OCI-LY7 (cell line): ENCODE data around the gene COL9A3. TPM values are rescaled to one million over a fixed set of nuclear protein-coding genes. Genes with fewer than 3 reads are reported as not detected.
A peak's percentile ranks its signal among the peaks of the same experiment; 100 is the strongest.

Source experiments
- BruUV-seq: library from RNA; stranded (reverse); fragments of 400-500 nt; replicated peaks from 2 replicates; lab custom pipeline; 2021; lab: Mats Ljungman, UMichigan
- CTCF ChIA-PET: fragments of 300-600 bp; sonication (Branson Sonifier 250); formaldehyde crosslinking; loops from one replicate; lab custom pipeline; 2022; ENCODE audit warnings: antibody characterized with exemption; ENCODE audit not compliant: unreplicated experiment; lab: Charles Lee
- POLR2A ChIA-PET: fragments of 300-600 bp; sonication (Branson Sonifier 250); formaldehyde crosslinking; loops from one replicate; lab custom pipeline; 2022; ENCODE audit warnings: antibody characterized with exemption; lab: Charles Lee
- DNase-seq: peaks from one replicate; pipeline ENCODE4 v3.0.0-alpha.2; 2015; ENCODE audit warnings: low spot score
- H2AFZ ChIP-seq: fragments of 200-600 bp; sonication (generic), shearing (Covaris generic); 2 replicates; pipeline ENCODE4 v1.6.1; 2014; ENCODE audit warnings: mild to moderate bottlenecking, antibody characterized with exemption, low read length, moderate library complexity
- H3K27ac ChIP-seq: fragments of 200-600 bp; sonication (generic); 2 replicates; pipeline ENCODE4 v1.5.1; 2014; ENCODE audit warnings: mixed run types, low read depth, mild to moderate bottlenecking, moderate library complexity, low read length, inconsistent platforms; ENCODE audit not compliant: poor library complexity, severe bottlenecking
- H3K36me3 ChIP-seq: fragments of 200-600 bp; sonication (generic); 2 replicates; pipeline ENCODE4 v1.6.1; 2014; ENCODE audit warnings: mild to moderate bottlenecking, antibody characterized with exemption, low read length, moderate library complexity, mixed read lengths; ENCODE audit not compliant: insufficient read depth
- H3K4me1 ChIP-seq: fragments of 200-600 bp; sonication (generic); 2 replicates; pipeline ENCODE4 v1.5.1; 2014; ENCODE audit warnings: mild to moderate bottlenecking, low read length; ENCODE audit not compliant: insufficient read depth, poor library complexity, severe bottlenecking
- H3K4me2 ChIP-seq: fragments of 200-600 bp; sonication (generic); 2 replicates; pipeline ENCODE4 v1.6.1; 2014; ENCODE audit warnings: mild to moderate bottlenecking, low read length
- H3K4me3 ChIP-seq: fragments of 200-600 bp; sonication (generic); 2 replicates; pipeline ENCODE4 v1.5.1; 2014; ENCODE audit warnings: mild to moderate bottlenecking, low read depth, low read length; ENCODE audit not compliant: poor library complexity, severe bottlenecking
- H3K79me2 ChIP-seq: fragments of 200-600 bp; sonication (generic); 2 replicates; pipeline ENCODE4 v1.6.1; 2016; ENCODE audit warnings: low read depth, mild to moderate bottlenecking, low read length, moderate library complexity, mixed read lengths; ENCODE audit not compliant: insufficient read depth
- H3K9me2 ChIP-seq: fragments of 200-600 bp; sonication (generic); 2 replicates; pipeline ENCODE4 v1.6.1; 2016; ENCODE audit warnings: mild to moderate bottlenecking, low read length, mixed read lengths; ENCODE audit not compliant: insufficient read depth
- H3K9me3 ChIP-seq: fragments of 200-600 bp; sonication (generic); 2 replicates; pipeline ENCODE4 v1.6.1; 2014; ENCODE audit warnings: mild to moderate bottlenecking, mixed run types, low read length, mixed read lengths
- H4K20me1 ChIP-seq: fragments of 200-600 bp; sonication (generic); 2 replicates; pipeline ENCODE4 v1.6.1; 2014; ENCODE audit warnings: mild to moderate bottlenecking, antibody characterized with exemption, low read length, moderate library complexity, mixed read lengths; ENCODE audit not compliant: insufficient read depth
- CTCF ChIP-seq: fragments of 200-600 bp; sonication (generic); conservative IDR thresholded peaks from 2 replicates; pipeline ENCODE4 v1.5.1; 2014; ENCODE audit warnings: mild to moderate bottlenecking, antibody characterized with exemption, low read length, moderate library complexity, mixed read lengths
- EZH2phosphoT487 ChIP-seq: fragments of 200-600 bp; sonication (generic); IDR thresholded peaks from 2 replicates; pipeline ENCODE4 v1.6.1; 2018; ENCODE audit warnings: low read depth, borderline replicate concordance, mild to moderate bottlenecking, mixed run types, antibody characterized with exemption, low read length, moderate library complexity, mixed read lengths
- intact Hi-C: fragments of 100-400 bp; cut with micrococcal nuclease; formaldehyde crosslinking; loops from one replicate; pipeline ENCODE4 v1.10.0; 2022; ENCODE audit not compliant: unreplicated experiment
- total RNA-seq, 2 experiments: library from RNA; depleted of rRNA in 1 of 2; stranded (reverse); fragments of >200 nt in 1 of 2; shearing (Covaris generic) in 1 of 2; gene quantifications; 2 replicates each; pipeline ENCODE4 v1.2.3, GENCODE V29; 2014 to 2022

Gene COL9A3
- total RNA-seq, 2 experiments from 2014 or later: 1.7 to 5.2 TPM

- ChIA-PET CTCF (interaction anchor here (0.5 kb wide), 1 partner anchor 709 kb away, joined by 3 read pairs; no protein-coding TSS in a partner anchor), POLR2A (no interaction called here)
- no peaks in the 10 kb centered on the region for H3K9me2 ChIP-seq
- no peak overlapping the region for H3K27ac ChIP-seq
- no peaks in the 10 kb centered on the region for H3K36me3 ChIP-seq
- H3K9me3 ChIP-seq: no peaks in the 10 kb centered on the region
- H3K79me2 ChIP-seq: peaks cover 6% of the 10 kb centered on the region; the same call in 1 of the 2 replicates
- H3K4me1 ChIP-seq: peaks cover 40% of the 10 kb centered on the region
- no peak overlapping the region for H2AFZ ChIP-seq
- BruUV-seq: no TSS peak
- H4K20me1 ChIP-seq: no peaks in the 10 kb centered on the region
- no peak for DNase-seq
- intact Hi-C loops: loop anchor here (5.0 kb wide), 2 partner anchors 140 to 385 kb away; partner anchors contain the start of gene CABLES2
- TF ChIP-seq EZH2phosphoT487 (no peak), CTCF (no peak)
- no peak overlapping the region for H3K4me3 ChIP-seq
- H3K4me2 ChIP-seq: no peak overlapping the region
Observed at GRCh38 chr20:62792182-62792939, 24.5 kb upstream of the COL9A3 start.

- Histone ChIP-seq H3K4me3 (no peak overlapping the region), H3K27ac (no peak overlapping the region), H3K4me2 (peak overlapping the region; percentile 78), H3K36me3 (peaks cover 7% of the 10 kb centered on the region; the same call in 1 of the 2 replicates), H3K9me3 (no peaks in the 10 kb centered on the region), H2AFZ (no peak overlapping the region; the same call in 1 of the 2 replicates), H4K20me1 (no peaks in the 10 kb centered on the region), H3K79me2 (peaks cover 8% of the 10 kb centered on the region; the same call in 1 of the 2 replicates), H3K4me1 (peaks cover 45% of the 10 kb centered on the region), H3K9me2 (no peaks in the 10 kb centered on the region)
- BruUV-seq: no TSS peak
- ChIA-PET CTCF (interaction anchor here (0.5 kb wide), 1 partner anchor 708 kb away, joined by 3 read pairs; no protein-coding TSS in a partner anchor), POLR2A (no interaction called here)
- intact Hi-C loops: loop anchor here (5.0 kb wide), 2 partner anchors 141 to 386 kb away; partner anchors contain the start of gene CABLES2
- DNase-seq: no peak
- TF ChIP-seq CTCF: no peak
- no peak for TF ChIP-seq EZH2phosphoT487
Observed at GRCh38 chr20:62792940-62793756, 23.7 kb upstream of the COL9A3 start.
